HS-27A (cell line): ENCODE measurements around the gene THOC7.

ENCODE experiments used
- DNase-seq: peaks from one replicate; pipeline ENCODE4 v3.0.0-alpha.2; 2012; ENCODE audit warnings: low read depth, missing footprints

Gene THOC7

GRCh38 chr3:63863150-63864007, at the start of gene THOC7, which contains the start of gene ATXN7:
Gene THOC7 (minus strand): TSS chr3:63863805. CDS start chr3:63863790, 15 bp downstream.
Gene ATXN7 (plus strand): TSS chr3:63863867. CDS start chr3:63912599, 48,732 bp downstream.
- DNase-seq: no peak

- no peak for DNase-seq
These were observed 49.4 kb upstream of the THOC7 start for GRCh38 chr3:63912768-63913588.

DNA sequence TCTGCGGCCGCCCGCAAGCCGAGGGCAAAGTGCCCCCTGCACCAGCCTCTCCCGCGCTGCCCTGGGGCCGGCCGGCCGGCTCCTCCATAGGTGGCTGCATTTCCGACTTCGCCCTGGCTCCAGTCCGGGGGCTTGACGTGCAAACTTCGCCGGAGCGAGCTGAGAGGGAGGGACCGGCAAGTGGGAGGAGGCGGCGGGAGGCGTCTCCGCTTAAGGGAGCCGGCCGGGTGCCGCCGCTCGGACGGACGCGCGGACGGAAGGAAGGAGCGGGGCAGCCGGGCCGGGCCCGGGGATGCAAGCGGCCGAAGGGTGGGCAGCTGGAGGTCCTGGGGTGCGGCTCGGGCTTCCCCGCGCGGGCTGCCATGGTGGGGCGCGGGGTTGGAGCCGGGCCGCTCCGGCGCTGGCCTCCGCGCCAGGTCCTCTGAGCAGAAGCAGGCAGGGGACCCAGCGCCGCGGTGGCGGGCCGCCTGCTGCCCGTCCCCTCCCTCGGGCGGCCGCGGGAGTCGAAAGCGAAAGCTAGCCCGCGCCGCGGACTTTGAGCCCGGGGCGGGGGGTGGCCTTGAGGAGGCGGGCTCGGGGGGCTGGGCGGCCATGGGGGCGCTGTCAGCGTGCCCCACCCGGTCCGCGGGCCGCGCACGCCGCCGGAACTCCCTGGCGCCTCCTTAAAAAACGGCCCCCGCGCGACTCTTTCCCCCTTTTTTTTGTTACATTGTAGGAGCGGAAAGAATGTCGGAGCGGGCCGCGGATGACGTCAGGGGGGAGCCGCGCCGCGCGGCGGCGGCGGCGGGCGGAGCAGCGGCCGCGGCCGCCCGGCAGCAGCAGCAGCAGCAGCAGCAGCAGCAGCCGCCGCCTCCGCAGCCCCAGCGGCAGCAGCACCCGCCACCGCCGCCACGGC, 48.5 kb upstream of the THOC7 start, which contains the start of gene SCAANT1:
Gene SCAANT1, minus strand, starts transcription at position 511 of the 895 bp plus-strand sequence.
- DNase-seq: no peak

DNA sequence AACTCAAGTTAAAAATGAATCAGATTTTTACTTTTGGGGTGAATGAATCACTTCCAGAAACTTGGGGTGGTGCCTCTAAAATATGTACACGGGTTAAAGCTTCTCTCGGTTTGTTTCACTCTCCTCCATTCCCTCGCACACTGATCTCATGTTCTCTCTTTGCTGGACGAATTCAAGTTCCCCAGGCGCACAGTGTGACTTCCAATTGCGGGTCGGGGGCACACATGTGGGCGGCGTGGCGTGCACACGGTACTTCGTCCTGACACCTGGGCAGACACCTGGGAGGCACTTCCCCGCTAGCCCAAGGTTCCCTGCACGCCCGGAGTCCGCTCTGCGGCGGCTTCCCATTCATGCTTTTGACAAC, 47.9 kb upstream of the THOC7 start:
- DNase-seq: no peak

DNA sequence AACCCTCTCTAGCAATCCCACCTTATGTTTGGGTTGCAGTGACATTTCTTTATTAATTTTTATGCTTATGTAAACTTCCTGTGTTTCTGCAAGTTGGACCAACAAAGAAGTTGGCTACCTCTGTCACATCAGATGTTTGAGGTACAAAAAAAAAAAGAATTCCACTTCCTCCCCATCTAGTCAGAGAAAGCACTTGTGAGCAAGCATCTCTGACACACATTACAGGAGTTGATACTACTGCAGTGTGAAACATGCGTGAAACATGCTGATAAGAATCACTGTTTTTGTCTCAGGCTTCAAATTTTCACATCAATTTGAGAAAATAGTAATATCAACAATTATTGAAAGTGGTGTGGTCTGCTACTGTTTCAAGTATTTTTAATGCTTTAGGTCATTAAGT, 47.3 kb upstream of the THOC7 start:
- no peak for DNase-seq

- no peak for DNase-seq
These were observed 46.4 kb upstream of the THOC7 start for GRCh38 chr3:63910001-63910400.

DNA sequence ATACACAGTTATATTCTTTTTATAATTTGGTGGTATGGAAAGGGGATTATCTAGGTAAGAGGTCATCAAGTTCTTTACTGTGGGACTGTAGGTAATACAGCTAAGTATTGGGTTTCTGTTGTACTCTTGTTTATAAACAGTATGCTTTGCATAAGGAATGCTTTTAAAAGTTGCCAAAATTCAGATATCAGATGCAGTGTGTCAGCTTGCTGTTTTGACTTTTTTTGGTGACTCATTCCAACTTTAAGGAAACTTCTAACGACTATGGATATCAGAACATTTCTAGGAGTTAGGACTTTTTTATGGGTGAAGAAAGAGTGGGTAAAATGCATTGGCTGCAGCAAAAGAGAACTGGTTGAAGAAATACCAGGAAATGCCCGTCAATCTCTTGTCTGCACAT, 45.8 kb upstream of the THOC7 start:
- no peak for DNase-seq

DNA sequence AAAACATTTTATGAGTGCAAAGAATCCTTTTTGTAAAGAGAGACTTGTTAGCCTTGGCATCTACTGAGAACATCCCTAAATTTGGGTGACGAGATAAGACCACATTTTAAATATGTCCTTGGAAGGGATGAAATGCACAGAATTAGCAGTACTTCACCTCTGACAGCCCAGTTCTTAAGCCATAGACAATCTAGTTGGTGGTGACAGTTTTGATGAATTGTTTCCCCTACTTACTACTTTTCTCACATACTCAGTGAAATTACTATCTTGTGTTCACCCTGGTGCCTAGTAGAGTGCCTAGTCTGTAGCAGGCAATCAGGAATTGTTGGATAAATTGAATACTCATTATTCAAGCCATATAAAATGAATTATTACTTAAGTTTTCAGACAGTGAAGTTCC, 45.2 kb upstream of the THOC7 start:
- no peak for DNase-seq

DNA sequence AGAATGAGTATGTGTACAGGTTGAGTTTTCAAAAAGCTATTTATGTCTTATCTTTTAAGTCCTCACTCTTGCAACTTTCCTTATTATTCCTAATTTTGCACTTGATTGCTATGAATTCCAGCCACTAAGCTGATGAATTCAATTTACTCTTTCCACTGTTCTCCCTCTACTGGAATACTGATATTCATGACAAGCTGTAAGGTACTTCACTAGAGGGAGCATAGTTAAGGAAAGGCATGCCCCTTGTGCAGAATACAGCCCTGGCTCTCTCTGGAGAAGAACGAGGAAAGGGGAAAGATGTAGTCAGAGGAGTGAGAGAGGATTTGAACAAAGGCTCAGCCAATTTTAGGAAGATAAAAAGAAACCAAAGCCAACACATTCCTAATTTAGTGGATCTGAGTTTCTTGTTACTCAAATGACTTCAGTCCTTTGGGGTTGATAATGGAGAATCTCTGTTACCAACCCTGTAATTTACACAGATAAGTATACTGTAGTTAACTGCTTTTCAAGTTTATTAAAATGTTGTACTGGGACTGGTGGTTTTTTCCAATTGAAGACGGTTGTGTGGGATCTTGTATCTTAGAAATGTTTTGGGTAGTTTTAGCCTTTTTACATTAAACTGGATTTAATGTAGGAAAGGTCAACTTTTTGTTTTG, 44.6 kb upstream of the THOC7 start:
- no peak for DNase-seq

GRCh38 chr3:63905731-63906620, 42.4 kb upstream of the THOC7 start:
- no peak for DNase-seq

DNA sequence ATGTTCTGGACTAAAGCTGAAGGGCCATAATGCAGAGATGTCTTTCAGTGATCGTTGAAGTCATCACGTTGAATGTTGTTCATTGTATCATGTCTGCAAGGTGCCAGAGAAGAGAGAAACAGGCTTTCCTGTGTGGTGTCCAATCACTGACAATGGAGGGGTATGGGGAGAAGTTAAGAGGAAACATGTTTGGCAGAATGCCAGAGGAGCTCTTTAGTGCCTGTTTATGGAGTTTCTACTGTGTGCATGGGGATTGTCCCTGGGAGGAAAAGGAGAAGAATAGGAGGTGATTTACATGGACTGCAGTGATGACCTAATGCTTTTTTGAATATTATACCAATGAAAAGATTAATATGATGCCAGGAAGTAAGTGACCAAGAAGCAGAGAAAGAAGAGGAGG, 36.9 kb upstream of the THOC7 start:
- no peak for DNase-seq

DNA sequence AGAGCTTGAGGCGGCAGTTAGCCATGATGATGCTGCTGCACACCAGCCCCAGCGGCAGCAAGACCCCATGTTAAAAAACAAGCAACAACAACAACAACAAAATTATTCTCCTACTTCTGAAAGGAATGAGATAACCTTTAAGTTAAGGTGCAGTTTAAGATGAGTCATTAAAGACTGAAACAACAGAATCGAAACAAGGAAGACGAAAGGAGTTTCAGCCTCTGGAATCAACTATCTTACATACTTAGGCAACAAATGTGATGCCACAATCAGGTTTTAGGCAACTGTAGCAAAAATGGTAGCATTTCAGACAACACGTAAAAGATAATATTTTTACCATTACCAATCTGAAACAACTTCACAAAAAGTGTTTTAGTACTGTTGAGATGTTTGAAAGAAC, 36.4 kb upstream of the THOC7 start:
- DNase-seq: no peak

- DNase-seq: no peak
These were observed 32.9 kb upstream of the THOC7 start for GRCh38 chr3:63896332-63897030.

DNA sequence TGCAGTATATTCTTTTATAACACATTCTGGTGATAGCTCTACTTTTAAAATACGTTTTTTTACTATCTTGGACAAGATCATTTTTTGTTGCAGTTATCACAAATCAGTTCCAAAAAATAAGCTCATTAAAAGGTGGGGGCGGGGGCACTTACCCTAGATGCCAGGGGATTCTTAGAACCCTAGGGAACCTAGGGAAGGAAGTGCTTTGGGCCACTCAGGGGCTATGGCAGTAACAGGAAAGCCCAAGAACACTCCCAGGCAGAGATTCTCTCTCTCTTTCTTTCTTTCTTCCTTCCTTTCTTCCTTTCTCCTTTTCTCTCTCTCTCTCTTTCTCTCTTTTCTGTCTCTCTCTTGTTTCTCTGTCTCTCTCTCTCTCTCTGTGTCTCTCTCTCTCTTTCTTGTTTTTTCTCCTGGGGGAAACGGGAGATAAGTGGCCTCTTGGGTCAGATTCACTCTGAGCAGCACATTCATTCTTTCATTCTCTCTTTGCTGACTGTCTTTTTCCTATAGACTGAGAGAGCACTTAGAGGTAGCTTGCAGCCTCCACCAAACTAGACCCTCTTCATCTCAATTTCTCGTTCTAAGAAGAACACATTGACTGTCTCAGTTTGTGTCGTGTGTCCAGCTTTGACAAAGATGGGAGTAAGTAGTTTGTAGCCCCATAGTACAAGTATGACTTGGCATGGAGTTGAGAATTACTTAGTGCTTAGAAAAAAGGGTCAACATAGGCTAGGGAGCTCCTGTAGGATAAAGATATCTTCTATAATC, 32.0 kb upstream of the THOC7 start:
- no peak for DNase-seq

GRCh38 chr3:63892773-63893352, 29.3 kb upstream of the THOC7 start:
- no peak for DNase-seq

DNA sequence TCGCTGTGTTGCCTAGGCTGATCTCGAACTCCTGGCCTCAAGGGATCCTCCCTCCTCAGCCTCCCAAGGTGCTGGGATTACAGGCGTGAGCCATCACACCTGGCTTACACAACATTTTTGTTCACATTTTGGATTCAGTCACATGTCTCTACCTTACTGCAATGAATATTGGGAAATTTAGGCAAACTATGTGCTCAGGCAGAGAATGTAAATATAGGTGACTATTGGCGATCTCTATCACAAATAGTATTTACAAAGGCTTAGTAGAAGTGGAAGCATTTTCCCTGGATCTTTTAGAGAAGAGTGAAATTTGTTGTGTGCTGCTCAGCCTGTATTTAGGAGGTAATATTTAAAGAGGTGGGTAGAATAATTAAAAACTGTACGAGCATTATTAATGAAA, 27.9 kb upstream of the THOC7 start:
- no peak for DNase-seq

- no peak for DNase-seq
These were observed 23.3 kb upstream of the THOC7 start for GRCh38 chr3:63886858-63887257.

GRCh38 chr3:63880653-63881052, 17.0 kb upstream of the THOC7 start:
- no peak for DNase-seq
